OCI-LY3 (cell line): Measurements from ENCODE around the gene FLRT1.

ENCODE experiments used
- CTCF ChIP-seq: fragments of 200-600, 300-600 bp; sonication (generic); IDR thresholded peaks from 2 replicates; pipeline ENCODE4 v1.5.1; 2014; ENCODE audit warnings: antibody characterized with exemption, low read length, low read depth
- EZH2phosphoT487 ChIP-seq: fragments of 200-600 bp; shearing (Covaris generic); IDR thresholded peaks from 2 replicates; pipeline ENCODE4 v1.6.1; 2018; ENCODE audit warnings: antibody characterized with exemption, mixed run types, low read depth

GRCh38 chr11:63999349-64000025 lies 36.2 kb upstream of the FLRT1 start:
- TF ChIP-seq CTCF, result no peak
- TF ChIP-seq EZH2phosphoT487, result no peak
